ENCODE data around the gene IAH1. TPM values are rescaled to one million over a fixed set of nuclear protein-coding genes. Genes with fewer than 3 reads are reported as not detected.

The IAH1 gene
- total and polyA plus RNA-seq, 4 donors, result 19.2 to 62.1 (median 27.0) TPM

DNA sequence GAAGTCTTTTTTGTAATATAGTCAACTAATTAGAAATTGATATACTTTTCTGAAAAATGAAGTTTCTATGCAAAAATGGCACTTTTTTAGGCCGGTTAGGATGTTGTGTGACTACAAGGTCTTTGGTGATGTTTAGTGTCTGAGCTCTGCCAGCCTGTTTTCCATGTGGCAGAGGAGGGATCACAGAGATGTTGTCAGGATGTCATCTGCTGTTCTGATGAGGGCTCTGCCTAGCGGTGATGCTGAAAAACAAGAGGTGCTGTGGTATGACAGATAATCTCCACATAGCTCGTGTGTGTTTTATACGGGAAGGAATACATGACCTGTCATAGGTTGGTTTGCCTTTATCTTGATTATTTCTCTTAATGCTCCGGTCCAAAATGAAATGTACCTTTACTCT, 12.0 kb upstream of the IAH1 start:
- no peak for TF ChIP-seq RAD21 (IDR thresholded peaks at IDR 0.05)
- TF ChIP-seq, protein P1, sequence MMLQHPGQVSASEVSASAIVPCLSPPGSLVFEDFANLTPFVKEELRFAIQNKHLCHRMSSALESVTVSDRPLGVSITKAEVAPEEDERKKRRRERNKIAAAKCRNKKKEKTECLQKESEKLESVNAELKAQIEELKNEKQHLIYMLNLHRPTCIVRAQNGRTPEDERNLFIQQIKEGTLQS (IDR thresholded peaks at IDR 0.05), result no peak
- TF ChIP-seq NR2F2 (IDR thresholded peaks at IDR 0.05), result no peak
- no peak for TF ChIP-seq FOXA2 (IDR thresholded peaks at IDR 0.05)
- TF ChIP-seq, protein P2, sequence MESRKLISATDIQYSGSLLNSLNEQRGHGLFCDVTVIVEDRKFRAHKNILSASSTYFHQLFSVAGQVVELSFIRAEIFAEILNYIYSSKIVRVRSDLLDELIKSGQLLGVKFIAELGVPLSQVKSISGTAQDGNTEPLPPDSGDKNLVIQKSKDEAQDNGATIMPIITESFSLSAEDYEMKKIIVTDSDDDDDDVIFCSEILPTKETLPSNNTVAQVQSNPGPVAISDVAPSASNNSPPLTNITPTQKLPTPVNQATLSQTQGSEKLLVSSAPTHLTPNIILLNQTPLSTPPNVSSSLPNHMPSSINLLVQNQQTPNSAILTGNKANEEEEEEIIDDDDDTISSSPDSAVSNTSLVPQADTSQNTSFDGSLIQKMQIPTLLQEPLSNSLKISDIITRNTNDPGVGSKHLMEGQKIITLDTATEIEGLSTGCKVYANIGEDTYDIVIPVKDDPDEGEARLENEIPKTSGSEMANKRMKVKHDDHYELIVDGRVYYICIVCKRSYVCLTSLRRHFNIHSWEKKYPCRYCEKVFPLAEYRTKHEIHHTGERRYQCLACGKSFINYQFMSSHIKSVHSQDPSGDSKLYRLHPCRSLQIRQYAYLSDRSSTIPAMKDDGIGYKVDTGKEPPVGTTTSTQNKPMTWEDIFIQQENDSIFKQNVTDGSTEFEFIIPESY (IDR thresholded peaks at IDR 0.05), result no peak
- TF ChIP-seq, protein P3, sequence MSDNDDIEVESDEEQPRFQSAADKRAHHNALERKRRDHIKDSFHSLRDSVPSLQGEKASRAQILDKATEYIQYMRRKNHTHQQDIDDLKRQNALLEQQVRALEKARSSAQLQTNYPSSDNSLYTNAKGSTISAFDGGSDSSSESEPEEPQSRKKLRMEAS (IDR thresholded peaks at IDR 0.05), result no peak
- TF ChIP-seq GABPA (IDR thresholded peaks at IDR 0.05 in 1 of 2, conservative IDR thresholded peaks at IDR 0.05 in 1 of 2), result no peak
- TF ChIP-seq, protein P4, sequence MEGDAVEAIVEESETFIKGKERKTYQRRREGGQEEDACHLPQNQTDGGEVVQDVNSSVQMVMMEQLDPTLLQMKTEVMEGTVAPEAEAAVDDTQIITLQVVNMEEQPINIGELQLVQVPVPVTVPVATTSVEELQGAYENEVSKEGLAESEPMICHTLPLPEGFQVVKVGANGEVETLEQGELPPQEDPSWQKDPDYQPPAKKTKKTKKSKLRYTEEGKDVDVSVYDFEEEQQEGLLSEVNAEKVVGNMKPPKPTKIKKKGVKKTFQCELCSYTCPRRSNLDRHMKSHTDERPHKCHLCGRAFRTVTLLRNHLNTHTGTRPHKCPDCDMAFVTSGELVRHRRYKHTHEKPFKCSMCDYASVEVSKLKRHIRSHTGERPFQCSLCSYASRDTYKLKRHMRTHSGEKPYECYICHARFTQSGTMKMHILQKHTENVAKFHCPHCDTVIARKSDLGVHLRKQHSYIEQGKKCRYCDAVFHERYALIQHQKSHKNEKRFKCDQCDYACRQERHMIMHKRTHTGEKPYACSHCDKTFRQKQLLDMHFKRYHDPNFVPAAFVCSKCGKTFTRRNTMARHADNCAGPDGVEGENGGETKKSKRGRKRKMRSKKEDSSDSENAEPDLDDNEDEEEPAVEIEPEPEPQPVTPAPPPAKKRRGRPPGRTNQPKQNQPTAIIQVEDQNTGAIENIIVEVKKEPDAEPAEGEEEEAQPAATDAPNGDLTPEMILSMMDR (IDR thresholded peaks at IDR 0.05; ENCODE audit: low read depth, low read length, missing input control), result no peak
- TF ChIP-seq RXRA (IDR thresholded peaks at IDR 0.05), result no peak
- TF ChIP-seq EGR1 (IDR thresholded peaks at IDR 0.05; ENCODE audit: low read depth in 2 of 2), result no peak
- no peak for TF ChIP-seq FOXA1 (IDR thresholded peaks at IDR 0.05)
- TF ChIP-seq, protein P5, sequence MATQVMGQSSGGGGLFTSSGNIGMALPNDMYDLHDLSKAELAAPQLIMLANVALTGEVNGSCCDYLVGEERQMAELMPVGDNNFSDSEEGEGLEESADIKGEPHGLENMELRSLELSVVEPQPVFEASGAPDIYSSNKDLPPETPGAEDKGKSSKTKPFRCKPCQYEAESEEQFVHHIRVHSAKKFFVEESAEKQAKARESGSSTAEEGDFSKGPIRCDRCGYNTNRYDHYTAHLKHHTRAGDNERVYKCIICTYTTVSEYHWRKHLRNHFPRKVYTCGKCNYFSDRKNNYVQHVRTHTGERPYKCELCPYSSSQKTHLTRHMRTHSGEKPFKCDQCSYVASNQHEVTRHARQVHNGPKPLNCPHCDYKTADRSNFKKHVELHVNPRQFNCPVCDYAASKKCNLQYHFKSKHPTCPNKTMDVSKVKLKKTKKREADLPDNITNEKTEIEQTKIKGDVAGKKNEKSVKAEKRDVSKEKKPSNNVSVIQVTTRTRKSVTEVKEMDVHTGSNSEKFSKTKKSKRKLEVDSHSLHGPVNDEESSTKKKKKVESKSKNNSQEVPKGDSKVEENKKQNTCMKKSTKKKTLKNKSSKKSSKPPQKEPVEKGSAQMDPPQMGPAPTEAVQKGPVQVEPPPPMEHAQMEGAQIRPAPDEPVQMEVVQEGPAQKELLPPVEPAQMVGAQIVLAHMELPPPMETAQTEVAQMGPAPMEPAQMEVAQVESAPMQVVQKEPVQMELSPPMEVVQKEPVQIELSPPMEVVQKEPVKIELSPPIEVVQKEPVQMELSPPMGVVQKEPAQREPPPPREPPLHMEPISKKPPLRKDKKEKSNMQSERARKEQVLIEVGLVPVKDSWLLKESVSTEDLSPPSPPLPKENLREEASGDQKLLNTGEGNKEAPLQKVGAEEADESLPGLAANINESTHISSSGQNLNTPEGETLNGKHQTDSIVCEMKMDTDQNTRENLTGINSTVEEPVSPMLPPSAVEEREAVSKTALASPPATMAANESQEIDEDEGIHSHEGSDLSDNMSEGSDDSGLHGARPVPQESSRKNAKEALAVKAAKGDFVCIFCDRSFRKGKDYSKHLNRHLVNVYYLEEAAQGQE (IDR thresholded peaks at IDR 0.05), result no peak
- TF ChIP-seq YY1 (IDR thresholded peaks at IDR 0.05), result no peak
- TF ChIP-seq TAF1 (conservative IDR thresholded peaks at IDR 0.05), result no peak
- no peak for TF ChIP-seq HNF4G (IDR thresholded peaks at IDR 0.05)
- no peak for TF ChIP-seq JUND (IDR thresholded peaks at IDR 0.05)
- TF ChIP-seq SP1 (IDR thresholded peaks at IDR 0.05), result no peak
- no peaks in the 10 kb centered on the region for H3K9me3 ChIP-seq (ENCODE audit: control insufficient read depth in 4 of 4, low read length in 3 of 4)
- H3K9ac ChIP-seq (ENCODE audit: low read depth in 1 of 2, low read length in 2 of 2), result no peak overlapping the region
- H3K36me3 ChIP-seq (ENCODE audit: control insufficient read depth in 4 of 4, insufficient read depth in 3 of 4, low read depth in 1 of 4, low read length in 3 of 4), result peaks cover 4 to 22% (median 11%) of the 10 kb centered on the region in 4 donors
- no peak overlapping the region for H3K27ac ChIP-seq (ENCODE audit: low read depth in 1 of 2, low read length in 2 of 2)
- H3K27me3 ChIP-seq (ENCODE audit: control insufficient read depth in 4 of 4, insufficient read depth in 4 of 4, low read length in 3 of 4), result no peaks in the 10 kb centered on the region
- DNase-seq (ENCODE audit: low spot score), result no peak
- H3K4me3 ChIP-seq (ENCODE audit: low read depth in 1 of 3, low read length in 3 of 3), result no peak overlapping the region
- 92% methylated on average over 5 of the region's 5 CpGs for WGBS
- no peaks in the 10 kb centered on the region for H3K4me1 ChIP-seq (ENCODE audit: control insufficient read depth in 4 of 4, insufficient read depth in 4 of 4, low read length in 3 of 4)

Data from liver (tissue), 9 donors.